ENCODE data around the gene MRGPRD. TPM values are rescaled to one million over a fixed set of nuclear protein-coding genes. Genes with fewer than 3 reads are reported as not detected.
A peak's percentile ranks its signal among the peaks of the same experiment; 100 is the strongest.
"Not testable (repeated sequence)": the region's sequence is repeated elsewhere in the genome, so short reads cannot be mapped to it uniquely, and the experiment has no call there.

The MRGPRD gene
- total RNA-seq, 1 experiment from 2014 or later = not detected

- no peak for DNase-seq (ENCODE audit: low read depth)
Observed at GRCh38 chr11:69006816-69007215, 26.0 kb upstream of the MRGPRD start.

DNA sequence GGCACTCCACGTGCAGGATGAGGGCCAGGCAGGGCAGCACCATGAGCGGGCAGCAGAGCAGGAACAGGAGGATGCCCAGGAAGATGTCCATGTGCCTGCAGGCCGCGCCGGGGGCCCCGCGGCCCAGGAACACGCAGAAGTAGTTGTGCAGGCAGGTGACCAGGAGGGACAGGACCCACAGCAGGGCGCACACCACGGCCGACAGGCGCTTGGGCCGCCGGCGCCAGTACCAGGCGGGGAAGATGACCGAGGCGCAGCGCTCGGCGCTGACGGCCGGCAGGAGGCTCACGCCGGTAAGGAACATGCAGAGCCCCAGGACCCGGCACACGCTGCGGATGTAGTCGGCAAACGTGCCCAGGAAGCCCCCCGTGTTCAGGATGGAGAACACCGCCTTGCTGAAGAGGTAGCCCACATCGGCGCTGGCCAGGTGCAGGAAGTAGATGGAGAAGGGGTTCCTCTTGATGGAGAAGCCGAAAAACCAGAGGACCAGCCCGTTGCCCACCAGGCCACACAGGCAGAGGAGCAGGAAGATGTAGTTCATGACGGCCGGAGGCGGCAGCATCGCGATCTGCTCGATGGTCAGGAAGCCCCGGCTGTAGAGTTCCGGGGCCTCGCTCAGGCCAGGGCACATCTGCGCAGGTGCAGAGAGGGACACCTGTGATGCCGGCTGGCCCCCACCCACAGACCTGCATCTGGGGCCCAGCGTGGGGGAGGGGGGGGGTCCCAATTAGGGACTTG lies 25.0 kb upstream of the MRGPRD start:
- no peak for DNase-seq (ENCODE audit: low read depth)

DNA sequence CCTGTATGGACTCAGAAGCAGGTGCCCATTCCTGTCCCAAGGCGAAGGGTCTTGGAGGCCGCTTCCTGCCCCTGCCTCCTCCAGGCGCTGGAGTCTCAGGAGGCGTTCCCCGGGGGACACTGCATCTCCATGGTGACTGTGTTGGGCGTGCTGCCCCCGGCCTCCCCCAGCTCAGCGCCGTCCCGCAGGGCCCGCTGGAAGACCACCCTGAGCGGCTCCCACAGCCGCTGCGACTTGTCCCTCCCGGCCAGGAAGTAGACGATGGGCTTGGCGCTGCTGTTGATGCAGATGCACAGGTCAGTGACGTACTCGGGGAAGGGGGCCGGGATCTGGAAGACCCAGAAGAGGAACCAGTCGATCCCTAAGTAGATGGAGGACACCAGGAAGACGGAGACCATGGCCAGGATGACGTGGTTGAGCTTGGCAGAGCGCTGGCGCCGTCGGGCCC lies 24.4 kb upstream of the MRGPRD start:
- no peak for DNase-seq (ENCODE audit: low read depth)

DNA sequence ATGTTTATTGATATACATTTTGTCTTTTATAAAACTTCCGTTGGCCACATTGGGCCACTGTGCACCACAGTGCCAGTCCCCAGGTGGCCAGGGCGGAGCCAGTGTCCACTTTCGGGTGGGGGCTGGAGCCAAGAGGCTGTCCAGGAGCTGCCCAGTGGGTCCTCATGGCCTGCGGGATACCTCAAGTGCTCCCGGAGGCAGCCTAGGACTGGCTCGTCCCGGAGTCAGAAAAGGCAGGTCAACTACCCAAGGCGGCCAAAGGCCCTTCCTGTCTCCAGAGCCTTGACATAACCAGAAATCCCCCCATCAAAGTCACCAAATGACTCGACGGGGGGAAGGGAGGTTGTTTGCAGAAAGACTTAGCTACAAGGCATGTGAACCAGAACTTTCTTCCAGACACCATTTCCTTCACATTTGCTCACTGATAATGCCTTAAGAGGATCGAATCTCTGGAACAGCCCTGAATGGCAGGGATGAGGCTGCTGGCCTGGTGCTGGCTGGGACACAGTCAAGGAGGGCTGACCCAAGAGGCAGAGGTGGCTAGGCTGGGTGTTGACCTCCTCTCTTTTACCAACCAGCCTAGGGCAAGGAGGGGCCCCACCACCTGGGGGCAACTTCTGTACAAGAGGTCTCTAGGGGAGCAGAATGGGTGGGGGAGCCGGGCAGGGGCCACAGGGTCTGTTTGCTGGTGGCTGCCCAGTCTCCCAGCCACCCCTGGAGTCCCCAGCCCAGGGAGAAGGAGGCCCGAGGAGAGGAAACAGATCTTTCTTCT lies 23.8 kb upstream of the MRGPRD start:
- no peak for DNase-seq (ENCODE audit: low read depth)

DNA sequence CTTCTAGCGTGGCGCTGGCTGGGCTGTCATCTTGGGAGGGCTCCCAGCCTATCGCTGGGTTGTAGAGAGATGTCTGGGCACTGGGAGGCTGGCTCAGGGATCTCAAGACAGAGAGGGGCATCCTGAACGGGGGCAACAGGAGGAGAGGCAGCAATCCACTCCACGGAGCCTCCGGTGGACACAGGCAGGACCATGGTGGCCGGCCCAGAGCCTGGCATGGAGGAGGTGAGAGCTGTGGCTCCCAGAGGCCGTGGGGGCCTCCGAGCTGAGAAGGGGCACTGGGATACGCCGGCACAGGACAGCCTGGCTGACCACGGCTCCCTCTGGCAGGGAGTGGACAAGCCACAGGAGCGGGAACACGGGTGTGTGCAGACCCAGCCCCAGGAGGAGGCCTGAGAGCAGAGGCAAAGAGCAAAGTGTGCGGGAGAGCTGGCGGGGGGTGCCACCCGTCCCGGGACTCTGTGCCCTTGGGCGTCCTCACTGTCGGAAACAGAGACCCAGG lies 23.1 kb upstream of the MRGPRD start:
- DNase-seq (ENCODE audit: low read depth) = no peak

- DNase-seq (ENCODE audit: low read depth) = no peak
Observed at GRCh38 chr11:69003301-69003865, 22.6 kb upstream of the MRGPRD start.

DNA sequence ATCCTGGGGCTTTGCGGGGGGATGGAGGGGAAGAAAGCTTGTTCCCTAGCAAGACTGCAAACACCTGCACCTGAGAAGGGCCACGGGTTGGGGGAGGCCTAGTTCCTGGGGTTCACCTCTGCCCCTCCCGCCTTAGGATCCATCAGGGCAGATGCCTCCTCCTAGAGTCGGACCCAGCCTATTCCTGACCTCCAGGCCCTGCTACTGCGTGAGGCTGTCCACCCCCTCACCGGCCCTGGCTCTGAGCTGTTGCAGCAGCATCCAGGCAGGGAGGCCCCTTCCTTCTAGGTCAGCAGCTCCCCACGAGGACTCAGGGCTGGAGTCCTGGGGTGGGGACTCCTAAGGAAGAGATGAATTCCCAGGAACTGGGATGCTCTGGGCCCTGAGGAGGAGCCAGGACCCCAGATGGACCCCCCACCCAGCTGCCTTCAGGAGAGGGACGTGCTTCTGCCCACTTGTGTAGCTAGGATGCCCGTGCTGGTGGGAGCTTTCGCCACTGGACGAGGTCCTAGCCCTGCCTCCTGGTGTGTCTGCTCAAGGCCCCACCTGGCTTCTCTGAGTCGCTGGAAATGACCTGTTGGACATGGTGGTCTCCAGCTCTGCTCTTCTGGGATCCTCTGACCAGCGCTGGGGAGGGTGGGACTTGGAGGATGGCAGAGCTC lies 21.9 kb upstream of the MRGPRD start:
- DNase-seq (ENCODE audit: low read depth) = no peak

- no peak for DNase-seq (ENCODE audit: low read depth)
Observed at GRCh38 chr11:69002110-69002569, 21.4 kb upstream of the MRGPRD start.

GRCh38 chr11:69001243-69002081 lies 20.7 kb upstream of the MRGPRD start:
- DNase-seq (ENCODE audit: low read depth) = no peak

DNA sequence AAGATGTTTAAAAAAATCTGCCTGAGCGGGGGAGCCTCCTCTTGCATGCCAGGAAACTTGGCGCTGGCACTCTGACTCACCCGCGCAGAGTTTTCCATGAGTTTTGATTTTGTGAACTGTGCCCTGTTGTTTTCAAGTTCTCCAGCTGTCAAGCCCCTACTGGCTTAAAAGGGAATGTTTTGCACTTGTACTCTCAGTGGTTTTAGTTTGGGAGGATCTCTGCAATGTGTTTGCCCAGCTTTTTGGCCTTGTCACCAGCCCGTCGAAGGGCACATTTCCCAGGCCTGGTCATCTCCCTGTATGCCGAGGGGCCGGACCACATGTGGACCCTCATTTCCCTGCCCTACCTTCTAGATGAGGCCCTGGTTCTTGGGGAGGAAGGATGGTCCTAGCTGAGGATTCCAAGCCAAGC lies 20.1 kb upstream of the MRGPRD start:
- DNase-seq (ENCODE audit: low read depth) = peak; percentile 79

GRCh38 chr11:69000391-69000790 lies 19.6 kb upstream of the MRGPRD start:
- DNase-seq (ENCODE audit: low read depth) = no peak

- not testable (repeated sequence) for DNase-seq (ENCODE audit: low read depth)
Observed at GRCh38 chr11:68999748-69000355, 19.1 kb upstream of the MRGPRD start.

DNA sequence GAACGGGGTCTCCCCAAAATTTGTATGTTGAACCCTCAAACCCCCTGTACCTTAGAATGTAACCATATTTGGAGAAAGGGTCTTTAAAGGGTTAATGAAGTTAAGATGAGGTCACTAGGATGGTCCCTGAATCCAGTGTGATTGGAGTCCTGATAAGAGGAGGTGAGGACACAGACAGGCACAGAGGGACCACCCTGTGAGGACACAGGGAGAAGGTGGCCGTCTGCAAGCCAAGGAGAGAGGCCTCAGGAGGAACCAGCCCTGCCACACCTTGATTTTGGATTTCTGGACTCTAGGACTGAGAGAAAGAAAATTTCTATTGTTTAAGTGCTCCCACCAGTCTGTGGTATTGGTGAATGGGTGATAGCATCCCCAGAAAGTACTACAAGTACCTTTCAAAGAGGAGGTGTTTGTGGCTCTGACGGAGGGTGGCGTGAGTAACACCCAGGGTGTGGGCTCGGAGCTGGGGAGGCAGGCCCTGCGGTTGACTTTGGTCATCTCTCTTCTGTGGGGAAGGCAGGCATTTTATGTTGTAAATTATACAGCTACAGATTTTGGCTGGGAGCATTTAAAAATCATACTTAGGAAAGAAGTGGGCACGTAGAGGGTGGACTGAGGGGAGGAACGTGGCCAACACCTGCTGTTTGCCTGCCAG lies 18.4 kb upstream of the MRGPRD start:
- no peak for DNase-seq (ENCODE audit: low read depth)

GRCh38 chr11:68998390-68998911 lies 17.7 kb upstream of the MRGPRD start:
- DNase-seq (ENCODE audit: low read depth) = no peak

DNA sequence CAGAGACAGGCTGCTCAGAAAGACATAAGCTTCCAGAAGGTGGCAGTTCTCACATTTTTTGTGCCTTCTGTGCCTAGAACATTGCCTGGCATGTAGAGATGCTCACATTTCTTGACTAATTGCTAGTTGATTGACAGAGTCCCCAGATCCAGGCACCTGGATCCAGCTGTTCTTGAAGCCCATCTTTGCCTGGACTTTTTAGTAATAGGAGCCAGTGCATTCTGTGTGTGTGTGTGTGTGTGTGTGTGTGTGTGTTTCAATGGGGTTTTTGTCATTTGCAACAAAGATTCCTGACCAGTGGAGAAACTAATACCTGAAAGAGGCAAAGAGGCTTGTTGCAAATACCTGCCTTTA lies 17.2 kb upstream of the MRGPRD start:
- DNase-seq (ENCODE audit: low read depth) = no peak

DNA sequence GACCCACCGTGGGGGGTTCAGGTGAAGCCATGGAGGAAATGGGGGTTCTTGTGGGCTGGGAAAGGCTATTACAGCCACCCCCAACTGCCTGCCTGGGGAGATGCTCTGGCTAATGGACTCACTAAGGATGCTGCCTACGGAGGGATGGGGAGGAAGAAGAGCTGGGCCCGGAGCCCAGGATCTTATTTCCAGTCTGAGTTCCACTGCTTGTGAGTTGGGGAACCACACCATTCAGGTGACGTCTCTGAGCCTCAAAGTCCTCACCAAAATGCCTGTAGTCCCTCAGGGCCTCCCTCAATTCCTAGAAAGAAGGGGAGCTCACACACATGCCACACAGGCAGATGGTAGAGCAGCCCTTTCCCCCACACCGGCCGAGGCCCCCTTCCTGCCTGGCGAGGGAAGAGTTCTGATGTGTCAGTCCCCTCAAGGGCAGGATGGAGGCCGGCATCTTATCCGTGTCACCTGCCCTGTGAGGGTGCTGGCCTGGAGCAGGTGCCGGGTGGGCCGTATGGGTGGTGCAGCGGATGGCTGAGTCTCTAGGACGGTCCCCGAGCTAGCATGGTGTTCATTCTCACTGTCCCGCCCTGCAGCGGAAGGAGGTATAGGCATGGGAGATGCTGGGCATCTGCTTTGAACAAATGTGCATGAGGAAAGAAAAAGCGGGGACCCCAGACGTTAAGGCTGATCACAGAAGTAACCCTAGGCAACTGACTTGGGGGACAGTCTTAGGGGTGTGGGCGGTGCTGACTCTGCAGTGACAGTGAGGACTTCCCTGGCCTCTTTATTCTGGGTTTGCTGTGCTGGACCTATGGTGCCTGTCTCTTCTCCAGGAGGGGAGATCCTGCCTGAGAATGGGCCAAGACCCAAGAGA lies 16.6 kb upstream of the MRGPRD start:
- DNase-seq (ENCODE audit: low read depth) = no peak

- no peak for DNase-seq (ENCODE audit: low read depth)
Observed at GRCh38 chr11:68996376-68997123, 15.8 kb upstream of the MRGPRD start.

DNA sequence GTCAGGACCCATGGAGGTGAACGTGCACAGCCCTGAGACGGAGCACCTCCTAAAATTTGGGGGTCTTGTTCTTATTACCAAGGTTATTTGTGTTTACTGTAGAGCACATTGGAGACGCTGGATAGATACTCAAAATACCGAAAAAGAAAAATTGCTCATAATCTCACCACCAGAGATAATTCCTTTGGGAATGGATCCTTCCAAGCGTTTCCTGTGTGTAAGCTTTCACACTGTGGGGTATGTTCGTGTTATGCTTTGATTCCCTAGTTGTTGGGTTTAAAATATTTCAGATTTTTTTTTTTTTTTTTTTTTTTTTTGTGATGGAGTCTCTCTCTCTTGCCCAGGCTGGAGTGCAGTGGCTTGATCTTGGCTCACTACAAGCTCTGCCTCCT lies 14.1 kb upstream of the MRGPRD start:
- no peak for DNase-seq (ENCODE audit: low read depth)
